Glutamatergic neuron (in vitro differentiated cells): Measurements from ENCODE around the gene TGFBI. TPM values are rescaled to one million over a fixed set of nuclear protein-coding genes. Genes with fewer than 3 reads are reported as not detected.

ENCODE experiments used
- DNase-seq: peaks from one replicate; pipeline ENCODE4 v3.0.0; 2022
- H3K27ac Mint-ChIP-seq: one replicate; pipeline ENCODE4 v1.8.0; 2020; ENCODE audit warnings: mild to moderate bottlenecking, mixed read lengths, inconsistent platforms; ENCODE audit not compliant: unreplicated experiment
- H3K27me3 Mint-ChIP-seq: one replicate; pipeline ENCODE4 v1.8.0; 2020; ENCODE audit warnings: mild to moderate bottlenecking, moderate library complexity, mixed read lengths, inconsistent platforms; ENCODE audit not compliant: unreplicated experiment
- H3K36me3 Mint-ChIP-seq: one replicate; pipeline ENCODE4 v1.8.0; 2020; ENCODE audit warnings: mild to moderate bottlenecking, mixed read lengths, inconsistent platforms; ENCODE audit not compliant: unreplicated experiment
- H3K4me1 Mint-ChIP-seq: one replicate; pipeline ENCODE4 v1.8.0; 2020; ENCODE audit warnings: mild to moderate bottlenecking, low read depth, mixed read lengths, inconsistent platforms; ENCODE audit not compliant: unreplicated experiment
- H3K4me3 Mint-ChIP-seq: one replicate; pipeline ENCODE4 v1.8.0; 2020; ENCODE audit warnings: mild to moderate bottlenecking, mixed read lengths, inconsistent platforms; ENCODE audit not compliant: unreplicated experiment
- H3K9me3 Mint-ChIP-seq: one replicate; pipeline ENCODE4 v1.8.0; 2020; ENCODE audit warnings: mild to moderate bottlenecking, moderate library complexity, mixed read lengths, inconsistent platforms; ENCODE audit not compliant: unreplicated experiment
- CTCF ChIP-seq: fragments of 200-600 bp; sonication (generic); IDR thresholded peaks from one replicate; pipeline ENCODE4 v1.5.0; 2021; ENCODE audit not compliant: partially characterized antibody, unreplicated experiment
- total RNA-seq: library from RNA; stranded (reverse); fragmentation: NEBNext Ultra II Directional; extraction: Animal tissue kit (Norgen Biotek cat#: 25700); gene quantifications from one replicate; pipeline ENCODE4 v1.2.1, GENCODE V29; 2021; ENCODE audit not compliant: unreplicated experiment

The TGFBI gene
- total RNA-seq, 1 donor from 2014 or later: 2.3 TPM

- Mint-ChIP-seq H3K36me3 (peaks cover 5% of the 10 kb centered on the region), H3K4me3 (no peak overlapping the region), H3K27ac (no peak overlapping the region), H3K4me1 (peaks cover 2% of the 10 kb centered on the region), H3K27me3 (no peaks in the 10 kb centered on the region), H3K9me3 (no peaks in the 10 kb centered on the region)
- TF ChIP-seq CTCF: no peak
- DNase-seq: no peak
Measured at GRCh38 chr5:135986401-135986800, 42.4 kb upstream of the TGFBI start.

DNA sequence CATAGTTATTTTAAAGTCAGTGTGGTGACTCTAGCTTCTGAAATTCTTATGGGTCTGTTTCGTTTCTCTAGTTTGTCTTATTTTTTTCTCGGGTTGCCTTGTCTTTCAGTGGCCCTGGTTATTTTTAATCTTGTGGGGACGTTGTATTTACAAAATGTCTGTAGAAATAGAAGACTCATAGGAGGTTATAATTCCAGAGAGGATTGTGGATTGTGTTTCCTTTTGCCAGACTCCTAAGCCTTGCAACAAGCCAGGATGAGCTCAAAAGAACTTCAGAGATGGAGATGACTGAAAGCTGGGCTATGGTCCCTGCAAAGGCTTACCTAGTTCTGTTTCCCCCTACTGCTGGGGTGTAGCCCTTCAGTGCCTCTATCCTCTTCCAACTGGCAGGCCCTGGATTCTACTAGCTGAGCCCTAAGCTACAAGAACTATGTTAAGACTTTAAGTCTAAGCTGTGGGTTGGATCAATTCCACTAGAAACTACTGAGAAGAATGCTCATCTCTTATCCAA lies 41.8 kb upstream of the TGFBI start:
- DNase-seq: no peak
- no peak for TF ChIP-seq CTCF
- no peaks in the 10 kb centered on the region for H3K27me3 Mint-ChIP-seq
- H3K4me1 Mint-ChIP-seq: peaks cover 2% of the 10 kb centered on the region
- H3K27ac Mint-ChIP-seq: no peak overlapping the region
- H3K4me3 Mint-ChIP-seq: no peak overlapping the region
- H3K9me3 Mint-ChIP-seq: no peaks in the 10 kb centered on the region
- H3K36me3 Mint-ChIP-seq: peaks cover 5% of the 10 kb centered on the region

GRCh38 chr5:135988546-135988945 lies 40.2 kb upstream of the TGFBI start:
- peaks cover 2% of the 10 kb centered on the region for H3K4me1 Mint-ChIP-seq
- DNase-seq: no peak
- TF ChIP-seq CTCF: no peak
- H3K9me3 Mint-ChIP-seq: no peaks in the 10 kb centered on the region
- H3K27me3 Mint-ChIP-seq: no peaks in the 10 kb centered on the region
- peaks cover 5% of the 10 kb centered on the region for H3K36me3 Mint-ChIP-seq
- no peak overlapping the region for H3K4me3 Mint-ChIP-seq
- H3K27ac Mint-ChIP-seq: no peak overlapping the region

- no peaks in the 10 kb centered on the region for H3K27me3 Mint-ChIP-seq
- no peak for DNase-seq
- peaks cover 1% of the 10 kb centered on the region for H3K9me3 Mint-ChIP-seq
- H3K36me3 Mint-ChIP-seq: peaks cover 5% of the 10 kb centered on the region
- no peak for TF ChIP-seq CTCF
- no peak overlapping the region for H3K4me3 Mint-ChIP-seq
- H3K27ac Mint-ChIP-seq: no peak overlapping the region
- peaks cover 2% of the 10 kb centered on the region for H3K4me1 Mint-ChIP-seq
Measured at GRCh38 chr5:135989686-135990085, 39.1 kb upstream of the TGFBI start.

DNA sequence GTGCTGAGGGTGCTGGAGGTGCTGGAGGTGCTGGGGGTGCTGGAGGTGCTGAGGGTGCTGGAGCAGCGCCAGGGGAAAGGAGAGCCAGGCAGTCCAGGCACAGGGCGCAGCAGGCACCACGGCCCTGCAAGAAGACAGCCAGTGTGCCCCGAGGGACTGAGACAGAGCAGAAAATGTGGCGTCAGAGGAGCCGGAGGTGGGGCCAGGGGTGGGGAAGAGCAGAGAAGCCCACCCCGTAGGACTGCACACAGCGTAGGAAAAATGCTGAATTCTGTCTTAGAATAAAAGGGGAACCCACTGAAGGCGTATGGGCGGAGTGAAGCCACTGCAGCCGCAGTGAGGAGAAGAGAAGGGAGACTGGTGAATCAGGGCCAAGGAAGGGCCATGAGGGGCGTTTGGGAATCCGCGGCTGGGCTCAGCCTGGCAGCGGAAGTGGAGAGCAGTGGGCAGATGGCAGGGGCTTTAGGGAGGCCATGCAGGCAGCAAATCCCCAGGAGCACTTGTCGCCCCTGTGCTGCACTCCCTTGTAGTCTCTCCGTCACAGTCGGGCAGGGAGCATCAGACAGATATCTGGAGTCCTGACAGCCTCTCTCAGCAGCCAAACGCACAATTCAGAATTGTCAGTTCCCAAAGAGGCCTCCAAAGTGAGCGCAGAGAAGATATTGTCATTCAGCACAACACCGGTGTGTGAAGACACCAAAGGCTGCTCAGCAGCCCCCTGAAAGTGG lies 38.1 kb upstream of the TGFBI start:
- H3K27ac Mint-ChIP-seq: no peak overlapping the region
- H3K4me3 Mint-ChIP-seq: no peak overlapping the region
- no peaks in the 10 kb centered on the region for H3K27me3 Mint-ChIP-seq
- H3K9me3 Mint-ChIP-seq: peaks cover 3% of the 10 kb centered on the region
- peak; percentile 27 for DNase-seq
- peaks cover 2% of the 10 kb centered on the region for H3K4me1 Mint-ChIP-seq
- H3K36me3 Mint-ChIP-seq: peaks cover 5% of the 10 kb centered on the region
- TF ChIP-seq CTCF: no peak
